HepG2 (cell line): ENCODE measurements around the gene NEDD8.

Source experiments
- CHD2 ChIP-seq: IDR thresholded peaks from 2 replicates; pipeline ENCODE4 v1.6.1; 2011; ENCODE audit warnings: low read depth, low read length, improper control_type of control experiment
- NONO ChIP-seq, 2 experiments: fragments of 450-650 bp in 1 of 2; sonication (generic) in 1 of 2; formaldehyde crosslinking in 1 of 2; IDR thresholded peaks in 1 of 2; conservative IDR thresholded peaks in 1 of 2; 2 replicates each; pipeline versions ENCODE4 v1.6.1 to v1.8.0; 2017 to 2022; ENCODE audit warnings: mild to moderate bottlenecking in 1 of 2, missing genetic modification reagents in 1 of 2, moderate library complexity in 1 of 2

- TF ChIP-seq CHD2 (no peak), NONO (IDR thresholded peaks at IDR 0.05) (no peak), NONO (CRISPR knock-in tag; conservative IDR thresholded peaks at IDR 0.05) (no peak)
Observed at GRCh38 chr14:24250354-24250753, 18.2 kb upstream of the NEDD8 start.
